ENCODE data around the gene CNTNAP2.

Gene CNTNAP2

DNA sequence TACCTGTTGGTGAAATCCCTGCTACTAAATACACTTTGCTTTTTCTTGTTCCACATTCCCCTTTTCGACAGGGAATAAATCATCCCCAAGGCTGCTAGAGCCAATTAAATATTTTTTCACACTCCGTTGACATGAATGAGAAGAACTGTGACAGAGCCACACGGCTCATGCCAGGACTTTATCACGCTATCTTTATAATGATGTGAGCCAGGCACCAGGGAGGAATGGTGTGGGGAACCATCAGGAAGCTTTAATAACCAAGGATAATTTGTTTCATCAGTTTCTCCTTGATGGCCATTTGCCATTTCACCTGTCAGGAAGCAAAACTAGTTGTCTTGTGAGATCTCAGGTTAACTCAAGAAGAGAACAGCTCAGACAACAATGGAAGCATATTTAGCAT, 2280.9 kb downstream of the CNTNAP2 start:
- no peak overlapping the region for H3K27ac ChIP-seq
- TF ChIP-seq, protein P1, sequence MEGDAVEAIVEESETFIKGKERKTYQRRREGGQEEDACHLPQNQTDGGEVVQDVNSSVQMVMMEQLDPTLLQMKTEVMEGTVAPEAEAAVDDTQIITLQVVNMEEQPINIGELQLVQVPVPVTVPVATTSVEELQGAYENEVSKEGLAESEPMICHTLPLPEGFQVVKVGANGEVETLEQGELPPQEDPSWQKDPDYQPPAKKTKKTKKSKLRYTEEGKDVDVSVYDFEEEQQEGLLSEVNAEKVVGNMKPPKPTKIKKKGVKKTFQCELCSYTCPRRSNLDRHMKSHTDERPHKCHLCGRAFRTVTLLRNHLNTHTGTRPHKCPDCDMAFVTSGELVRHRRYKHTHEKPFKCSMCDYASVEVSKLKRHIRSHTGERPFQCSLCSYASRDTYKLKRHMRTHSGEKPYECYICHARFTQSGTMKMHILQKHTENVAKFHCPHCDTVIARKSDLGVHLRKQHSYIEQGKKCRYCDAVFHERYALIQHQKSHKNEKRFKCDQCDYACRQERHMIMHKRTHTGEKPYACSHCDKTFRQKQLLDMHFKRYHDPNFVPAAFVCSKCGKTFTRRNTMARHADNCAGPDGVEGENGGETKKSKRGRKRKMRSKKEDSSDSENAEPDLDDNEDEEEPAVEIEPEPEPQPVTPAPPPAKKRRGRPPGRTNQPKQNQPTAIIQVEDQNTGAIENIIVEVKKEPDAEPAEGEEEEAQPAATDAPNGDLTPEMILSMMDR (conservative IDR thresholded peaks at IDR 0.05): no peak

DNA sequence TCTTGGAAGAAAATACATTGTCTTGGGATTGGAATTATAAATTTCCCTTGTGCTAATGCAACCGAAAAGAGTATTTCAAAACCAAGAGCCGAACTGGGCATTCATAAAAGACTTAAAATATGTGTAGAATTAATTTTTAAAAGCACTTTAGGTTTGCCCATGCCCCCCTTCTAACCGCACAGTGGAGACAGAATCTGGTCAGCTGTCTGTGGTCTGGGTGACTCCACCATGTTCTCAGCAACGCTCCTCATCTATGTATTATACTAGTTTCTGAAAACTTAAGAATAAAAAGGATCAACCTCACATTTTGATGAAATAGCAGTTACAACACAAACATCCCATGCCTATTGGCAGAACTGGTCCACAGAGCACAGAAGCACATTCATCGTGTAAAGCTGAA, 2281.4 kb downstream of the CNTNAP2 start:
- TF ChIP-seq, protein P1 (conservative IDR thresholded peaks at IDR 0.05): no peak
- no peak overlapping the region for H3K27ac ChIP-seq

GRCh38 chr7:148398844-148399365, 2282.3 kb downstream of the CNTNAP2 start:
- H3K27ac ChIP-seq: no peak overlapping the region
- TF ChIP-seq, protein P1 (conservative IDR thresholded peaks at IDR 0.05): no peak

DNA sequence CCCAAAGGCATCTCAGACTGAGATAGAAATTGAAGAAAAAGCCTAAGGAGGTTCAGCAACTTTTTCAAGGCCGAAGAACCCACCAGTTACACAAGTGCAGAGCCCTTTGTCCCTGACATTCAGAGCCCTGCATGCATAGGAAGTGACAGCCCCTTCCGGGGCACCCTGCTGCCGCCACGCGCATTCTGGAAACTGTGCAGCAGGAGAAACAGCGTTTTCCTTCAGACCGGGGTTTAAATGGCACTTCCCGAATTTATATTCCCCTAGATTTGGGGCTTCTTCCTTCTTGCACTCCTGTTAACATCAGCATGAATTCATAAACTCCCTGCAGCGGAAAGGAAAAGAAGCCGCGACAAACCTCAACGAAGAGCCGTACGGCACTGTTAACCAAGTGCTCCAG, 2283.5 kb downstream of the CNTNAP2 start:
- no peak overlapping the region for H3K27ac ChIP-seq
- TF ChIP-seq, protein P1 (conservative IDR thresholded peaks at IDR 0.05): no peak

DNA sequence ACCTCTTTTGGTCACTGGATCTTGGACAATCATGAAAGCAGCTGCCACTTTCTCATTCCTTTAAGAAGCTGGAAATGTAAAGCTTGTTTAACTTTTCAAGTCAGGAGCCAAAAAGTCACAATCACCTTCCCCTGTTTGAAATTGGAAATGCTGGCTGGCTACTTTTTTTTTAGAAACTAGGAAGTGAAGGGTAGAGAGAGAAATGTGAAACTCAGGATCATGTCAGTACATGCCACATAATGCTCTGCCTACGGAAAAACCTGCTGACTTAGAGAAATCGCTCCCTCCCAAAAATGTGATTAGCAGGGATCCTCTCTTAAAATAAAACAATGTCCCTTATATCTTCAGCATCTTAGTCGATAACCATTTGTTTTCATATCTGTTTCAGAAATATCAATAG, 2285.6 kb downstream of the CNTNAP2 start:
- TF ChIP-seq, protein P1 (conservative IDR thresholded peaks at IDR 0.05): no peak
- H3K27ac ChIP-seq: no peak overlapping the region

- H3K27ac ChIP-seq: peak overlapping the region; percentile 14; the same call in 1 of the 2 replicates
- TF ChIP-seq, protein P1 (conservative IDR thresholded peaks at IDR 0.05): no peak
These were observed 2286.9 kb downstream of the CNTNAP2 start for GRCh38 chr7:148403466-148403993.

DNA sequence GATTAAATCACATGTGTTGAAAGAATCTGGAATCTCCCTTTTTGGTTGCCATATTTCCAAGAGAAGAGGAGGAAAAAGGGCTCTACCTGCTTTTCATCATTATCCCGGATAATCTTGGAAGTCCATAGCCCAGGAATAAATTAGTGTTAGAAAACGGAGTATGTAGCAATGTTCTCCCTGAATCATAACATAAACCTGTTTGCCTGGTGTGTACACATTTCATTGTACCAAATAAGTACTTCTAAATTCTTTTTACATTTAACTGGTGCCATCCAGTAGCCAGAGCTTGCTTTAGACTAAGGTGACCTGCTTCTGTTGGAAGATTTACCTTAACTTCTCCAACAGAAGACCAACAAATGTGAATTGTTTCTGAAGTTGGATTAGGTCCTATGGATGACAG, 2291.7 kb downstream of the CNTNAP2 start:
- TF ChIP-seq, protein P1 (conservative IDR thresholded peaks at IDR 0.05): no peak
- H3K27ac ChIP-seq: no peak overlapping the region

Measured in VCaP (cell line).